ENCODE data around the gene ZNF215.
"Not testable (repeated sequence)": the region's sequence is repeated elsewhere in the genome, so short reads cannot be mapped to it uniquely, and the experiment has no call there.

Gene ZNF215

GRCh38 chr11:6926208-6927029, at the start of gene ZNF215:
Gene ZNF215 (plus strand): TSS chr11:6926426. CDS start chr11:6932273, 5,847 bp downstream.
- no peak for DNase-seq

- no peak for DNase-seq
These were observed 49.3 kb upstream of the ZNF215 start for GRCh38 chr11:6876914-6877313.

- DNase-seq: no peak
These were observed 43.5 kb upstream of the ZNF215 start for GRCh38 chr11:6882751-6883150.

- DNase-seq: not testable (repeated sequence)
These were observed 38.5 kb upstream of the ZNF215 start for GRCh38 chr11:6887711-6888110.

GRCh38 chr11:6888830-6889229, 37.4 kb upstream of the ZNF215 start:
- no peak for DNase-seq

GRCh38 chr11:6889835-6890234, 36.4 kb upstream of the ZNF215 start:
- no peak for DNase-seq

- DNase-seq: no peak
These were observed 33.8 kb upstream of the ZNF215 start, which contains the start of gene OR2D2 for GRCh38 chr11:6892400-6892799. Gene OR2D2 (minus strand): TSS chr11:6892500. CDS start chr11:6892500, 0 bp downstream.

GRCh38 chr11:6894097-6894496, 32.1 kb upstream of the ZNF215 start:
- DNase-seq: no peak

- no peak for DNase-seq
These were observed 31.2 kb upstream of the ZNF215 start for GRCh38 chr11:6895010-6895409.

- no peak for DNase-seq
These were observed 27.3 kb upstream of the ZNF215 start for GRCh38 chr11:6898911-6899310.

GRCh38 chr11:6900327-6900999, 25.8 kb upstream of the ZNF215 start:
- no peak for DNase-seq

- DNase-seq: not testable (repeated sequence)
These were observed 21.4 kb upstream of the ZNF215 start for GRCh38 chr11:6904804-6905203.

- DNase-seq: no peak
These were observed 14.8 kb upstream of the ZNF215 start for GRCh38 chr11:6911378-6911777.

- DNase-seq: no peak
These were observed 14.3 kb upstream of the ZNF215 start for GRCh38 chr11:6911948-6912347.

GRCh38 chr11:6919698-6920097, 6.5 kb upstream of the ZNF215 start:
- DNase-seq: no peak

GRCh38 chr11:6920702-6921101, 5.5 kb upstream of the ZNF215 start, which contains the start of gene OR2D3:
Gene OR2D3 (plus strand): TSS chr11:6921002. CDS start chr11:6921002, 0 bp downstream.
- DNase-seq: no peak

- no peak for DNase-seq
These were observed 1.1 kb upstream of the ZNF215 start for GRCh38 chr11:6925007-6925577.

- no peak for DNase-seq
These were observed 504 bp upstream of the ZNF215 start for GRCh38 chr11:6925636-6926207.

- no peak for DNase-seq
These were observed 898 bp downstream of the ZNF215 start for GRCh38 chr11:6927030-6927617.

- DNase-seq: no peak
These were observed 2.7 kb downstream of the ZNF215 start for GRCh38 chr11:6928916-6929315.

GRCh38 chr11:6931146-6931713, 5.0 kb downstream of the ZNF215 start:
- no peak for DNase-seq

- DNase-seq: no peak
These were observed 5.9 kb downstream of the ZNF215 start for GRCh38 chr11:6932145-6932544.

GRCh38 chr11:6941970-6942369, 15.7 kb downstream of the ZNF215 start:
- DNase-seq: no peak

Data from NK-92 treated with Interleukin-12 subunit alpha and Interleukin-12 subunit beta, amount 100 ng/mL, for 24 hours (cell line).